Measurements from ENCODE around the gene RNF217. TPM values are rescaled to one million over a fixed set of nuclear protein-coding genes. Genes with fewer than 3 reads are reported as not detected.

RNF217 gene
- total and polyA plus RNA-seq, 2 of the 13 experiments (the other 11 are each of a cell fraction or from before 2014, with no cell fraction given) = 2.2 to 2.4 TPM

GRCh38 chr6:125001684-125002405 lies 39.6 kb downstream of the RNF217 start:
- no peak for TF ChIP-seq POLR2AphosphoS2 (IDR thresholded peaks at IDR 0.05; ENCODE audit: low read depth, low read length)
- H3K9ac ChIP-seq (ENCODE audit: insufficient read depth, low read depth, low read length) = no peak overlapping the region
- no peaks in the 10 kb centered on the region for H3K79me2 ChIP-seq (ENCODE audit: insufficient read depth, low read length)
- DNase-seq (ENCODE audit: low spot score) (no peak), ATAC-seq (no peak), FAIRE-seq (peak; percentile 28)
- H2AFZ ChIP-seq (ENCODE audit: low read length) = no peak overlapping the region
- H3K4me1 ChIP-seq (ENCODE audit: insufficient read depth, low read length) = no peaks in the 10 kb centered on the region
- H3K4me3 ChIP-seq (replicated peaks in 1 of 3; ENCODE audit: insufficient read depth in 1 of 3, low read depth in 2 of 3, low read length in 3 of 3) = no peak overlapping the region
- no peaks in the 10 kb centered on the region for H4K20me1 ChIP-seq (ENCODE audit: insufficient read depth, low read length)
- H3K9me3 ChIP-seq (ENCODE audit: low read length) = no peaks in the 10 kb centered on the region
- ChIA-PET CTCF (ENCODE audit: low intra/inter-chr PET ratio, low total read pairs) (no interaction called here), POLR2A (no interaction called here)
- H3K36me3 ChIP-seq (replicated peaks in 1 of 2; ENCODE audit: control insufficient read depth in 1 of 2, insufficient read depth in 2 of 2, low read length in 2 of 2) = no peaks in the 10 kb centered on the region
- H3K4me2 ChIP-seq (ENCODE audit: low read depth, low read length) = no peak overlapping the region
- H3K27ac ChIP-seq (ENCODE audit: extremely low read length, insufficient read depth, low read length) = no peak overlapping the region
- WGBS (ENCODE audit: low lambda C conversion rate) = 62% methylated on average over 4 of the region's 4 CpGs
- in situ Hi-C loops (cut with HindIII; ENCODE audit: extremely low pct_ligation_motif_present, low pct_unique_long_range_greater_than_20kb) (no loop called here), intact Hi-C loops (cut with micrococcal nuclease; ENCODE audit: unreplicated experiment) (no loop called here)
- BruUV-seq (replicated peaks) = no TSS peak
- no peaks in the 10 kb centered on the region for H3K27me3 ChIP-seq (ENCODE audit: control insufficient read depth in 1 of 2, insufficient read depth in 2 of 2, low read length in 2 of 2)

- Histone ChIP-seq H3K27ac (ENCODE audit: extremely low read length, insufficient read depth, low read length) (no peak overlapping the region), H3K4me3 (replicated peaks in 1 of 3; ENCODE audit: insufficient read depth in 1 of 3, low read depth in 2 of 3, low read length in 3 of 3) (no peak overlapping the region), H3K4me1 (ENCODE audit: insufficient read depth, low read length) (no peaks in the 10 kb centered on the region), H3K9ac (ENCODE audit: insufficient read depth, low read depth, low read length) (no peak overlapping the region), H3K36me3 (replicated peaks in 1 of 2; ENCODE audit: control insufficient read depth in 1 of 2, insufficient read depth in 2 of 2, low read length in 2 of 2) (no peaks in the 10 kb centered on the region), H3K4me2 (ENCODE audit: low read depth, low read length) (no peak overlapping the region), H3K79me2 (ENCODE audit: insufficient read depth, low read length) (no peaks in the 10 kb centered on the region), H3K9me3 (ENCODE audit: low read length) (no peaks in the 10 kb centered on the region), H4K20me1 (ENCODE audit: insufficient read depth, low read length) (no peaks in the 10 kb centered on the region), H3K27me3 (ENCODE audit: control insufficient read depth in 1 of 2, insufficient read depth in 2 of 2, low read length in 2 of 2) (no peaks in the 10 kb centered on the region), H2AFZ (ENCODE audit: low read length) (no peak overlapping the region)
- in situ Hi-C loops (cut with HindIII; ENCODE audit: extremely low pct_ligation_motif_present, low pct_unique_long_range_greater_than_20kb) = no loop called here
- BruUV-seq (replicated peaks) = no TSS peak
- DNase-seq (ENCODE audit: low spot score) (no peak), ATAC-seq (no peak), FAIRE-seq (no peak)
- ChIA-PET CTCF (ENCODE audit: low intra/inter-chr PET ratio, low total read pairs) (no interaction called here), POLR2A (no interaction called here)
- WGBS (ENCODE audit: low lambda C conversion rate) = 37% methylated on average over 8 of the region's 8 CpGs
- intact Hi-C loops (cut with micrococcal nuclease; ENCODE audit: unreplicated experiment) = no loop called here
- TF ChIP-seq RNF2 (conservative IDR thresholded peaks at IDR 0.05; ENCODE audit: low read depth) (no peak), RBFOX2 (IDR thresholded peaks at IDR 0.05; ENCODE audit: low read depth, low read length) (no peak), ERF (CRISPR knock-in tag; IDR thresholded peaks at IDR 0.05) (no peak), ELF4 (CRISPR knock-in tag; IDR thresholded peaks at IDR 0.05; ENCODE audit: borderline replicate concordance) (no peak), ZMYM4 (CRISPR knock-in tag; IDR thresholded peaks at IDR 0.05) (no peak), THAP7 (CRISPR knock-in tag; IDR thresholded peaks at IDR 0.05) (no peak), ZNF276 (CRISPR knock-in tag; IDR thresholded peaks at IDR 0.05; ENCODE audit: low read depth) (no peak), ZNF577 (CRISPR knock-in tag; IDR thresholded peaks at IDR 0.05; ENCODE audit: borderline replicate concordance, low read depth) (no peak), EEA1 (CRISPR knock-in tag; IDR thresholded peaks at IDR 0.05; ENCODE audit: borderline replicate concordance) (no peak), ATF1 (CRISPR knock-in tag; IDR thresholded peaks at IDR 0.05) (no peak)
These were observed 40.1 kb downstream of the RNF217 start for GRCh38 chr6:125002406-125002741.

All from HepG2 (cell line).